Fibroblast of the aortic adventitia (primary cell): ENCODE data around the gene MCM8. TPM values are rescaled to one million over a fixed set of nuclear protein-coding genes. Genes with fewer than 3 reads are reported as not detected.
A peak's percentile ranks its signal among the peaks of the same experiment; 100 is the strongest.

Source experiments
- DNase-seq: peaks from one replicate; pipeline ENCODE4 v3.0.0-alpha.2; 2010; ENCODE audit warnings: low read depth
- H3K4me3 ChIP-seq: 2 replicates; pipeline ENCODE4 v1.5.1; 2011; ENCODE audit warnings: low read depth, mild to moderate bottlenecking, control low read depth, low read length, moderate library complexity
- total RNA-seq: library from RNA; depleted of rRNA; stranded (reverse); fragments of >200 nt; gene quantifications from 2 replicates; pipeline ENCODE4 v1.2.3, GENCODE V29; 2012; ENCODE audit warnings: low replicate concordance
- TF ChIP-seq, protein P1 (sequence below): IDR thresholded peaks from 2 replicates; pipeline ENCODE4 v1.5.1; 2011; ENCODE audit warnings: mild to moderate bottlenecking, low read length, control low read depth, inconsistent platforms; ENCODE audit not compliant: insufficient read depth

Gene MCM8
- total RNA-seq: 5.6 and 17.5 TPM in 2 replicates

GRCh38 chr20:5950271-5951031, at the start of gene MCM8, which contains the start of gene TRMT6:
Gene MCM8 (plus strand): TSS chr20:5950652. CDS start chr20:5952016, 1,364 bp downstream.
Gene TRMT6 (minus strand): TSS chr20:5950533. CDS start chr20:5950405, 128 bp downstream.
- H3K4me3 ChIP-seq: peak within 1 kb of the TSS; percentile 93
- DNase-seq: peak; percentile 92
- TF ChIP-seq, protein P1, sequence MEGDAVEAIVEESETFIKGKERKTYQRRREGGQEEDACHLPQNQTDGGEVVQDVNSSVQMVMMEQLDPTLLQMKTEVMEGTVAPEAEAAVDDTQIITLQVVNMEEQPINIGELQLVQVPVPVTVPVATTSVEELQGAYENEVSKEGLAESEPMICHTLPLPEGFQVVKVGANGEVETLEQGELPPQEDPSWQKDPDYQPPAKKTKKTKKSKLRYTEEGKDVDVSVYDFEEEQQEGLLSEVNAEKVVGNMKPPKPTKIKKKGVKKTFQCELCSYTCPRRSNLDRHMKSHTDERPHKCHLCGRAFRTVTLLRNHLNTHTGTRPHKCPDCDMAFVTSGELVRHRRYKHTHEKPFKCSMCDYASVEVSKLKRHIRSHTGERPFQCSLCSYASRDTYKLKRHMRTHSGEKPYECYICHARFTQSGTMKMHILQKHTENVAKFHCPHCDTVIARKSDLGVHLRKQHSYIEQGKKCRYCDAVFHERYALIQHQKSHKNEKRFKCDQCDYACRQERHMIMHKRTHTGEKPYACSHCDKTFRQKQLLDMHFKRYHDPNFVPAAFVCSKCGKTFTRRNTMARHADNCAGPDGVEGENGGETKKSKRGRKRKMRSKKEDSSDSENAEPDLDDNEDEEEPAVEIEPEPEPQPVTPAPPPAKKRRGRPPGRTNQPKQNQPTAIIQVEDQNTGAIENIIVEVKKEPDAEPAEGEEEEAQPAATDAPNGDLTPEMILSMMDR: no peak

DNA sequence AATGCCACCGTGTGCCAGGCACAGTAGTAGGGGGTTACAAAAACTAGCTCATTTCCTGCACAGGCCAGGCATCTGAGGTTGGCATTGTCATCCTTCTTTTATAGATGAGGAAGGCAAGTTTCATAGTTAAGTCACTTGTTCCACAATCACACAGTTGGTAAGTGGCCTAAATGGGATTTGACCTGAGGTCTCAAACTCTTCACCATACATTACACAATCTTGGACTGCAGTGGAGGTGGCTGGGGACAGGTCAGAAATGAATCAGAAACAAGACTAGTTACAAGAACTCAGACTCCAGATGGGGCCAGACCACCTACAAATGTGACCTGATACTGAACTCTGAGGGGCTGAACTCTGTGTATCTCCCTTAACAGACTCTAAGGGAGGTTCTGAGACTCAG, 49.5 kb upstream of the MCM8 start:
- DNase-seq: no peak
- TF ChIP-seq, protein P1: no peak
- no peak overlapping the region for H3K4me3 ChIP-seq

DNA sequence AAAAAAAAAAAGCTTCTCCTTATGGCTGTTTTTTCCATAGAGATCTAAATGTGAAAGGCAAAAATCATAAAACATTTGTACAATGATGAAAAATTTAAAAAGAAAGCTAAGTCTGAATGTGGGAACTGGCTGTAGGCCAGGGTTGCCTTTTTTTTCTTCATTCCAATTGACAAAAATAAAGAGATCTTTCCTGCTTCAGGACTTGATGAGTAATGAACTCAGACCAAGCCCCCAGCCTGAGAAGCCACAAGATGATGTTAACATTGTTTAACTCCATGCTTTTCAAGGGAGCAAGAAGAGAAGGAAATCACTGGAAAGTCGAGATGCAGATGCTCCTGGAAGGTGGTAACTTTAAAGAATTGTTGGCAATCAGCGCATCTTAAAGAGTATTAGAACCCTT, 41.5 kb upstream of the MCM8 start:
- DNase-seq: no peak
- no peak overlapping the region for H3K4me3 ChIP-seq

GRCh38 chr20:5910186-5910585, 40.3 kb upstream of the MCM8 start:
- no peak for DNase-seq
- TF ChIP-seq, protein P1: no peak
- no peak overlapping the region for H3K4me3 ChIP-seq

More for the DNA sequence above, 41.5 kb upstream of the MCM8 start:
- TF ChIP-seq, protein P1: no peak

DNA sequence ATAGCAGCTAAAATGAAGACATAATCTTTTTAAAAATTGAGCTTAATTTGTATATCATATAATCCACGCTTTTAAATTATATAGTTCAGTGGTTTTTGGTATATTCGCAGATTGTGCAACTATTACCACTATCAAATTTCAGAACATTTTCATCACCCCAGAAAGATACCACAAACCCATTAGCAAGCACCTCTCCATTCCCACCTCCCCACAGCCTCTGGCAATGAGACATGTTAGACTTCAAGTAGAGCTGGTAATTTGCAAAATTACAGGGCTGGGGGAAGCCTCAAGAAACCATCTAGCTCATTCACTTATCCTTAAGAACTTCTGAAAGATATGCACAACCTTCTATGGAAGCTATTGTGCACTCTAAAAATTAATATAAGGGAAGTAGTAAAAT, 37.3 kb upstream of the MCM8 start:
- DNase-seq: no peak
- no peak overlapping the region for H3K4me3 ChIP-seq
- TF ChIP-seq, protein P1: no peak

DNA sequence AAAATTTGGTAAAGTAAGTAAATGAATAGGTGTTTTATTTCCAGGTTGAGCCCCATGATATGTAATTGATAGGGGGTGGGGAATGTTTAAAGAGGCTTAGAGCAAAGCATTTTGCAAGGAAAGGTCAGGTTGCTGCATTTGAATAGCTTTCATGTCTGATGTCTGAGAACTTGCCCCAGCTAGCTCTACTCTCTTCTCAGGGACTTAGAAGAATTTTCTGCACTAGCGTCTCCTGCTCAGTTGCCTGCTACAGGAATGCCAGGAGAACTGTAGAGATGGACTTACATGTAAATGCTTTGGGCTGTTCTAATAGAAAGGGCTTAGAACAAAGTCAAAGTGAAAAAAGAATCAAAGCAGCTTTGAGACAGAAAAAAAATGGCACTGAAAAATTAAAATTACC, 35.6 kb upstream of the MCM8 start:
- DNase-seq: no peak
- no peak overlapping the region for H3K4me3 ChIP-seq
- TF ChIP-seq, protein P1: no peak
